Gastroesophageal sphincter (tissue), 4 donors: ENCODE data around the gene MRPL57. TPM values are rescaled to one million over a fixed set of nuclear protein-coding genes. Genes with fewer than 3 reads are reported as not detected.
"Not testable (repeated sequence)": the region's sequence is repeated elsewhere in the genome, so short reads cannot be mapped to it uniquely, and the experiment has no call there.

Experiments used
- ATAC-seq: fragments of 150-250 bp; one replicate; pipeline ENCODE4 v1.9.1; 2016; ENCODE audit warnings: mild to moderate bottlenecking, moderate library complexity
- H3K27ac ChIP-seq, 4 donors: fragments of 200-600 bp; sonication (generic) in 3 of 4; 1 replicate in 3 of 4; 2 replicates in 1 of 4; pipeline ENCODE4 v1.5.1; 2016 to 2019
- H3K27me3 ChIP-seq: fragments of 200-600 bp; sonication (generic); one replicate; pipeline ENCODE4 v1.5.1; 2019
- H3K36me3 ChIP-seq, 2 donors: fragments of 200-600 bp; sonication (generic); one replicate each; pipeline ENCODE4 v1.5.1; 2019; ENCODE audit warnings: control low read depth in 1 of 2
- H3K4me1 ChIP-seq, 3 donors: fragments of 200-600 bp; sonication (generic); 1 replicate in 2 of 3; 2 replicates in 1 of 3; pipeline ENCODE4 v1.5.1; 2016 to 2019; ENCODE audit warnings: control low read depth in 2 of 3
- H3K4me3 ChIP-seq, 2 donors: fragments of 200-600 bp; sonication (generic); one replicate each; pipeline ENCODE4 v1.5.1; 2019; ENCODE audit warnings: mild to moderate bottlenecking in 1 of 2, moderate library complexity in 1 of 2
- H3K9me3 ChIP-seq, 3 donors: fragments of 200-600 bp; sonication (generic); one replicate each; pipeline ENCODE4 v1.5.1; 2017 to 2019; ENCODE audit warnings: control low read depth in 2 of 3
- EP300 ChIP-seq: sonication (generic); formaldehyde crosslinking; IDR thresholded peaks from one replicate; pipeline ENCODE4 v1.6.1; 2017; ENCODE audit warnings: antibody characterized with exemption, mild to moderate bottlenecking
- POLR2A ChIP-seq, 2 donors: fragments of 450-650 bp; IDR thresholded peaks; one replicate each; pipeline ENCODE4 v1.6.1; 2017; ENCODE audit warnings: antibody characterized with exemption in 2 of 2, mild to moderate bottlenecking in 2 of 2, moderate library complexity in 1 of 2
- POLR2AphosphoS5 ChIP-seq: sonication (generic); formaldehyde crosslinking; IDR thresholded peaks from one replicate; pipeline ENCODE4 v1.6.1; 2017; ENCODE audit warnings: antibody characterized with exemption
- WGBS, 2 donors: methylation state at CpG; one replicate each; pipeline ENCODE4 v1.1.5; 2018; ENCODE audit warnings: low coverage in 1 of 2; 5-methylcytosine and 5-hydroxymethylcytosine counted together
- total RNA-seq, 4 donors: library from RNA; depleted of rRNA; stranded (reverse); fragments of >200 nt; gene quantifications; one replicate each; pipeline ENCODE4 v1.1.0, GENCODE V29; 2016
- TF ChIP-seq, protein P1 (sequence below), 4 experiments: fragments of 200-600 bp in 2 of 4; fragments of 450-650 bp in 2 of 4; sonication (generic) in 1 of 4; IDR thresholded peaks; one replicate each; pipeline ENCODE4 v1.5.1; 2017 to 2019; ENCODE audit warnings: antibody characterized with exemption in 4 of 4, mild to moderate bottlenecking in 2 of 4, moderate library complexity in 2 of 4

MRPL57 gene
- total RNA-seq, 4 donors from 2014 or later = 19.8 to 50.3 (median 28.6) TPM

DNA sequence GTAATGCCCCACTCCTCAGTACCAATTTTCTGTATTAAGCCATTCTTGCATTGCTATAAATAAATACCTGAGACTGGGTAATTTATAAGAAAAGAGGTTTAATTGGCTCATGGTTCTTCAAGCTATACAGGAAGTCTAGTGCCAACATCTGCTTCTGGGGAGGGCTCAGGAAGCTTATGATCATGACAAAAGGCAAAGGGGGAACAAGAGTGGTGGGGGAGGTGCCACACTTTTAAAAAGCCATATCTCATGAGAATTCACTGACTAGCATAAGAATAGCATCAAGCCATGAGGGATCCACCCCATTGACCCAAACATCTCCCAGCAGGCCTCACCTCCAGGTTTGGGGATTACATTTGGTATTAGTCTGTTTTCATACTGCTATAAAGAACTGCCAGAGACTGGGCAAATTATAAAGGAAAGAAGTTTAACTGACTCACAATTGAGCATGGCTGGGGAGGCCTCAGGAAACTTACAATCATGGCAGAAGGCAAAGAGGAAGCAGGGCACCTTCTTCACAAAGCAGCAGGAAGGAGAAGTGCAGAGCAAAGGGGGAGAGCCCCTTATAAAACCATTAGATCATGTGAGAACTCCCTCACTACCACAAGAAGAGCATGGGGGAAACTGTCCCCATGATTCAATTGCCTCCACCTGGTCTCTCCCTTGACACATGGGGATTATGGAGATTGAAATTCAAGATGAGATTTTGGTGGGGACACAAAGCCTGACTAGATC lies 25.2 kb downstream of the MRPL57 start:
- not testable (repeated sequence) for H3K27me3 ChIP-seq, H3K4me3 ChIP-seq, H3K9me3 ChIP-seq, ATAC-seq, H3K36me3 ChIP-seq, H3K27ac ChIP-seq, H3K4me1 ChIP-seq

DNA sequence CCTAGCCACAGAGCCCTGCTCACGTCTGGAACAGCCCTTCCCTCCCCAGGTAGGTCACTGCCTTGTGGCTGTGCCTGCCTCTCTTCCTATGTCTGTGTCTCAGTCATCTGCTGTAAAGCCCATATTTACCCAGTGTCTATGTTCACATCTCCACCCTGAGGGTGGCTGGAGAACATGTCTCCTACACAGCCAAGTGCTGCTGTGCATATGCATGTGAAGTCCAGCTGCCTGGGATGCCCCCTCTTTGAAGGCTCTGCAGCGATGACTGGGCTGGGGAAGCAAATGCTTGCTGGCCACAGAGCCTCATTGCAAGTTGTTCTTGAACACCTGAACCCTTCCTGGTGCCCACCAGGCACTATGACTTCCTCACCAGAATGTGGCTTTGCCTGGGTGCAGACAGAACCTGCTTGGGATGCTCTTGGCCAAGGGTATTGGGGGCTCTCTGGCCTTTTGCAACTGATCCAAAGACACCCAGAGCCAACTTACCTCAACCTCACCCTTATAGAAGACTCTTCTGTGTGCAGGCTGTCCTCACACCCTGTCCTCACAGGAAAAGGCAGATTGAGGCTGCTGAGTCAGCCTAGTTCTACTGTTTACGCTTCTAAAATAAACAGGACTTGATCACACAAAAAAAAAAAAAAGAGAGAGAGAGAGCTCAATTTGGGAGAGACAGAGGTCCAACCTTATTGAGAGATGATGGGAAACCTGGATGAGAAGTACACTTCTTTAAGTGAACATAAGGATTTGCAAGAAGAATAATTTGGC lies 26.5 kb downstream of the MRPL57 start:
- TF ChIP-seq POLR2A (IDR thresholded peaks at IDR 0.05) (no peak), POLR2AphosphoS5 (no peak), EP300 (no peak)
- TF ChIP-seq, protein P1, sequence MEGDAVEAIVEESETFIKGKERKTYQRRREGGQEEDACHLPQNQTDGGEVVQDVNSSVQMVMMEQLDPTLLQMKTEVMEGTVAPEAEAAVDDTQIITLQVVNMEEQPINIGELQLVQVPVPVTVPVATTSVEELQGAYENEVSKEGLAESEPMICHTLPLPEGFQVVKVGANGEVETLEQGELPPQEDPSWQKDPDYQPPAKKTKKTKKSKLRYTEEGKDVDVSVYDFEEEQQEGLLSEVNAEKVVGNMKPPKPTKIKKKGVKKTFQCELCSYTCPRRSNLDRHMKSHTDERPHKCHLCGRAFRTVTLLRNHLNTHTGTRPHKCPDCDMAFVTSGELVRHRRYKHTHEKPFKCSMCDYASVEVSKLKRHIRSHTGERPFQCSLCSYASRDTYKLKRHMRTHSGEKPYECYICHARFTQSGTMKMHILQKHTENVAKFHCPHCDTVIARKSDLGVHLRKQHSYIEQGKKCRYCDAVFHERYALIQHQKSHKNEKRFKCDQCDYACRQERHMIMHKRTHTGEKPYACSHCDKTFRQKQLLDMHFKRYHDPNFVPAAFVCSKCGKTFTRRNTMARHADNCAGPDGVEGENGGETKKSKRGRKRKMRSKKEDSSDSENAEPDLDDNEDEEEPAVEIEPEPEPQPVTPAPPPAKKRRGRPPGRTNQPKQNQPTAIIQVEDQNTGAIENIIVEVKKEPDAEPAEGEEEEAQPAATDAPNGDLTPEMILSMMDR (IDR thresholded peaks at IDR 0.05) = no peak
- Histone ChIP-seq H3K9me3 (no peaks in the 10 kb centered on the region), H3K36me3 (no peaks in the 10 kb centered on the region), H3K27me3 (no peaks in the 10 kb centered on the region), H3K4me1 (no peaks in the 10 kb centered on the region), H3K4me3 (no peak overlapping the region), H3K27ac (no peak overlapping the region)
- 24 to 90% methylated on average over 2 of the region's 3 CpGs for WGBS, 2 donors
- no peak for ATAC-seq

DNA sequence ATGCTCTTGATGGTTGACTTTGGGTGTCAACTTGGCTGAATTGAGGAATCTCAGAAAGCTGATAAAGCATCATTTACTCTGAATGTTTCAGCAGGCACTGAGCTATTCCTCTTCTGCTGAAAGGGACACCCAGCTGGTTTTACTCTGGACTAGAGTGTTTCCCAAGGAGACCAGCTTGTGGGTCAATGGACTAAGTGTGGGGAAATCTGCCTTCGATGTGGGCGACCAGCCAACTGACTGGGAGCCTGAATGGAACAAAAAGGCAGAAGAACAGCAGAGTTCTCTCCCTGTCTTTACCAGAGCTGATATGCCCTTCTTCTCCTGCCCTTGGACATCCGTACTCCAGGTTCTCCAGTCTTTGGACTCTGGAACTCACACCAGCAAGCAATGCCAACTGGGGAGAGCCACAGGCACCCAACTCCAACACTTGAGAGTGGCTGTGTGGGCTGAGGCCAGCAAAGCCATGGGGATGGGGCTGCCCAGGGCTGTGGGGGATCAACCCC lies 32.2 kb downstream of the MRPL57 start:
- 70% methylated on average over 2 of the region's 3 CpGs; no CpG with 5 or more reads in 1 of the 2 donors for WGBS, 2 donors
- H3K4me3 ChIP-seq = no peak overlapping the region
- ATAC-seq = no peak
- no peak for TF ChIP-seq POLR2A (IDR thresholded peaks at IDR 0.05)
- TF ChIP-seq, protein P1 (IDR thresholded peaks at IDR 0.05) = no peak
- TF ChIP-seq EP300 = no peak
- no peak for TF ChIP-seq POLR2AphosphoS5
- peaks cover 22% of the 10 kb centered on the region for H3K27me3 ChIP-seq
- H3K36me3 ChIP-seq = no peaks in the 10 kb centered on the region
- no peak overlapping the region for H3K27ac ChIP-seq
- H3K9me3 ChIP-seq = no peaks in the 10 kb centered on the region
- no peaks in the 10 kb centered on the region for H3K4me1 ChIP-seq

DNA sequence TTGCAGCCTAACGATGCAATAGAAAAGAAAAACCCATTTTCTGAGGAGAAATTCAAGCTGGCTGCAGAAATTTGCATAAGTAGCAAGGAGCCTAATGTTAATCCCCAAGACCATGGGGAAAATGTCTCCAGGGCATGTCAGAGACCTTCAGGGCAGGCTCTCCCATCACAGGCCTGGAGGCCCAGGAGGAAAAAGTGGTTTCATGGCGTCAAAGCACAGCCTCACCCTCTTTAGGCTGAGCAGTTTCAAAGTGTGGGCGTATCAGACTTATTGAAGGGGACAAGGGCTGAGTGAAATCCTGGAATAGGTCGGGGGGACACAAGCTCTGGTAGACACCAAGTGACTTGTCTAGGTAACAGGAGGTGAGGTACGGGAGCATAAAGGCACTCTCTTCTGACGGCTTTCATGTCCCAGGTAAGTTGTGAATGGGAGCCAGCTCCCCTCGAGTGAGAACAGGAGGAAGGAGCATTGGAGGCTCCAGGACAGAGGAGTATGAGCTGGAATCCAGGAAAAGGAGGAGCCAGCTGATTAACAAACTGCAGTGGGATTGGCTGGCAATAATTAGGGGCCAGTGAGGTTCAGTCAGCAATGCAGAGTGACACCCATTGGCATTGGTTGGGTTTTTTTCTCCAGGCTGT lies 35.8 kb downstream of the MRPL57 start:
- WGBS, 2 donors = 75 to 90% methylated on average over 4 to 7 of the region's 7 CpGs
- TF ChIP-seq POLR2AphosphoS5 = no peak
- TF ChIP-seq POLR2A (IDR thresholded peaks at IDR 0.05) = no peak
- no peak for TF ChIP-seq EP300
- TF ChIP-seq, protein P1 (IDR thresholded peaks at IDR 0.05) = no peak
- no peaks in the 10 kb centered on the region for H3K36me3 ChIP-seq
- no peaks in the 10 kb centered on the region for H3K9me3 ChIP-seq
- no peak overlapping the region for H3K4me3 ChIP-seq
- no peak overlapping the region for H3K27ac ChIP-seq
- peaks cover 22% of the 10 kb centered on the region for H3K27me3 ChIP-seq
- no peak for ATAC-seq
- no peaks in the 10 kb centered on the region for H3K4me1 ChIP-seq

DNA sequence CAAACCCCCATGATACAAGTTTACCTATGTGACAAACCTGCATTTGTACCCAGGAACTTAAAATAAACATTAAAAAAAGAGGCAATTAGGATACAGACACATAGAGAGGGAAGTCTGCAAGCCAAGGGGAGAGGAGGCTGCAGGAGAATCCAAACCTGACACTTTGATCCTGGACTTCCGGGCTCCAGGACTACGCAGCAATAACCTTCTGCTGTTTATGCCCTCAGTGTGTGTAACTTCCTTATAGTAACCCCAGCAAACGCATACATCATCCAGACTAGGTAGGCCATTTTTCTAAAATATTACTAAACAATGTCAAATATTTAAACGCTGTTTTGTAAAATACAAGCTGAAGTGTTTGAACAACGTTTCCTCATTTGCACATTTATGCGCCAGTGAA lies 39.0 kb downstream of the MRPL57 start:
- H3K4me1 ChIP-seq, H3K4me3 ChIP-seq, ATAC-seq, H3K9me3 ChIP-seq, H3K36me3 ChIP-seq, H3K27ac ChIP-seq: not testable (repeated sequence)
- H3K27me3 ChIP-seq = peaks cover 16% of the 10 kb centered on the region
- 26 to 46% methylated on average over 6 of the region's 6 CpGs for WGBS, 2 donors
